A673 (cell line): ENCODE data around the gene LMAN2.

Experiments
- CTCF ChIP-seq: fragments of 300-800, 200-600 bp; sonication (generic); conservative IDR thresholded peaks from 2 replicates; pipeline ENCODE4 v1.5.1; 2017; ENCODE audit warnings: low read depth, mild to moderate bottlenecking, antibody characterized with exemption, low read length, moderate library complexity, mixed read lengths
- EZH2 ChIP-seq: fragments of 200-600 bp; sonication (generic); IDR thresholded peaks from 2 replicates; pipeline ENCODE4 v1.6.1; 2017; ENCODE audit warnings: borderline replicate concordance, low read depth, mild to moderate bottlenecking, mixed read lengths, antibody characterized with exemption, low read length; ENCODE audit not compliant: poor library complexity, severe bottlenecking

- no peak for TF ChIP-seq CTCF
- TF ChIP-seq EZH2: no peak
Observed at GRCh38 chr5:177349362-177349647, 2.2 kb downstream of the LMAN2 start.
